HG03108 (cell line): ENCODE results near the gene MEIKIN.
"Not testable (repeated sequence)": the region's sequence is repeated elsewhere in the genome, so short reads cannot be mapped to it uniquely, and the experiment has no call there.

Source experiments
- ATAC-seq: cut with Tn5 transposase; IDR thresholded peaks from one replicate; pipeline ENCODE4 v1.9.1; 2021; ENCODE audit warnings: moderate library complexity; ENCODE audit not compliant: unreplicated experiment

MEIKIN gene

GRCh38 chr5:131814990-131815389, 130.5 kb downstream of the MEIKIN start:
- no peak for ATAC-seq

GRCh38 chr5:131812371-131813160, 132.9 kb downstream of the MEIKIN start:
- no peak for ATAC-seq

GRCh38 chr5:131810510-131811249, 134.8 kb downstream of the MEIKIN start:
- peak; percentile 69 for ATAC-seq

GRCh38 chr5:131796793-131797693, 148.4 kb downstream of the MEIKIN start, which contains the start of gene FNIP1:
FNIP1 (minus strand) TSS chr5:131797017; CDS start chr5:131796921, 96 bp downstream.
- ATAC-seq: peak; percentile 91

- ATAC-seq: peak; percentile 7
Measured at GRCh38 chr5:131795879-131796792, 149.3 kb downstream of the MEIKIN start.

GRCh38 chr5:131795228-131795627, 150.2 kb downstream of the MEIKIN start:
- no peak for ATAC-seq

GRCh38 chr5:131794586-131794985, 150.9 kb downstream of the MEIKIN start:
- no peak for ATAC-seq

- no peak for ATAC-seq
Measured at GRCh38 chr5:131792896-131793295, 152.6 kb downstream of the MEIKIN start.

GRCh38 chr5:131791866-131792265, 153.6 kb downstream of the MEIKIN start:
- ATAC-seq: no peak

- no peak for ATAC-seq
Measured at GRCh38 chr5:131790550-131790949, 154.9 kb downstream of the MEIKIN start.

GRCh38 chr5:131789765-131790164, 155.7 kb downstream of the MEIKIN start:
- no peak for ATAC-seq

- no peak for ATAC-seq
Measured at GRCh38 chr5:131787736-131788135, 157.7 kb downstream of the MEIKIN start.

GRCh38 chr5:131786900-131787692, 158.4 kb downstream of the MEIKIN start:
- no peak for ATAC-seq

GRCh38 chr5:131786036-131786435, 159.4 kb downstream of the MEIKIN start:
- ATAC-seq: no peak

GRCh38 chr5:131783874-131784273, 161.6 kb downstream of the MEIKIN start:
- ATAC-seq: no peak

- no peak for ATAC-seq
Measured at GRCh38 chr5:131783357-131783756, 162.1 kb downstream of the MEIKIN start.

- no peak for ATAC-seq
Measured at GRCh38 chr5:131782717-131783116, 162.7 kb downstream of the MEIKIN start.

- not testable (repeated sequence) for ATAC-seq
Measured at GRCh38 chr5:131778141-131778540, 167.3 kb downstream of the MEIKIN start.

GRCh38 chr5:131776450-131776849, 169.0 kb downstream of the MEIKIN start:
- ATAC-seq: no peak
